ENCODE data around the gene SYP. TPM values are rescaled to one million over a fixed set of nuclear protein-coding genes. Genes with fewer than 3 reads are reported as not detected.

The SYP gene
- total and polyA plus RNA-seq, 5 donors: 2.1 to 3.1 (median 2.6) TPM

- H3K27ac ChIP-seq (ENCODE audit: low read length): no peak overlapping the region
- H3K9me3 ChIP-seq (ENCODE audit: control insufficient read depth, low read length): no peaks in the 10 kb centered on the region
- ATAC-seq: no peak
- intact Hi-C loops (cut with DNase I): no loop called here
- no peak for DNase-seq
- no peaks in the 10 kb centered on the region for H3K27me3 ChIP-seq (ENCODE audit: control insufficient read depth, insufficient read depth)
- no peaks in the 10 kb centered on the region for H3K4me1 ChIP-seq (ENCODE audit: control insufficient read depth, insufficient read depth, low read length)
- H3K4me3 ChIP-seq (ENCODE audit: low read length): no peak overlapping the region
Observed at GRCh38 chrX:49220100-49220499, 20.1 kb upstream of the SYP start.

- no peak for ATAC-seq
- H3K9me3 ChIP-seq (ENCODE audit: control insufficient read depth, low read length): no peaks in the 10 kb centered on the region
- DNase-seq: no peak
- H3K27ac ChIP-seq (ENCODE audit: low read length): no peak overlapping the region
- no peaks in the 10 kb centered on the region for H3K4me1 ChIP-seq (ENCODE audit: control insufficient read depth, insufficient read depth, low read length)
- no peak overlapping the region for H3K4me3 ChIP-seq (ENCODE audit: low read length)
- H3K27me3 ChIP-seq (ENCODE audit: control insufficient read depth, insufficient read depth): no peaks in the 10 kb centered on the region
- 84% methylated on average over 14 of the region's 14 CpGs for WGBS
- intact Hi-C loops (cut with DNase I): no loop called here
Observed at GRCh38 chrX:49214996-49215526, 15.1 kb upstream of the SYP start.

GRCh38 chrX:49214416-49214815, 14.4 kb upstream of the SYP start:
- H3K27ac ChIP-seq (ENCODE audit: low read length): no peak overlapping the region
- H3K27me3 ChIP-seq (ENCODE audit: control insufficient read depth, insufficient read depth): no peaks in the 10 kb centered on the region
- H3K9me3 ChIP-seq (ENCODE audit: control insufficient read depth, low read length): no peaks in the 10 kb centered on the region
- 84% methylated on average over 2 of the region's 2 CpGs for WGBS
- DNase-seq (no peak), ATAC-seq (no peak)
- H3K4me1 ChIP-seq (ENCODE audit: control insufficient read depth, insufficient read depth, low read length): no peaks in the 10 kb centered on the region
- no peak overlapping the region for H3K4me3 ChIP-seq (ENCODE audit: low read length)
- intact Hi-C loops (cut with DNase I): no loop called here

DNA sequence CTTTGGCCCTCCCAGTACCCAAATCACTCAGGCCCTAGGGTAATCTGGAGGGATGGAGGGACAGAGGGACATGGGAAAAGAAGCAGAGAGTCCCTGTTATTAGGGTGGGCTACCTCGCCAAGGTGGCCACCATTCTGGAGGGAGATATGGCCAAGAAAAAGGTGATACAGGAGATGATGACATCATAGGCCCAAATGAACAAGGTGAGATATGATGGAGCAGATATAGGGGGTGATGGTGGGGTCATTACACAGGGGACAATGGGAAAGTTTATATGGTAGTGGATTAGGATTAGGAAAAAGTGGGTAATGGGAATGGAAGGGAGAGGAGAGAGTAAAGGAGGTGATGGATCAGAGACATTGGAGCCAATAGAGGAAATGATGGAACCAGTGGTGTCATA, 12.9 kb upstream of the SYP start:
- DNase-seq (no peak), ATAC-seq (no peak)
- no peaks in the 10 kb centered on the region for H3K4me1 ChIP-seq (ENCODE audit: control insufficient read depth, insufficient read depth, low read length)
- H3K27me3 ChIP-seq (ENCODE audit: control insufficient read depth, insufficient read depth): no peaks in the 10 kb centered on the region
- no peak overlapping the region for H3K27ac ChIP-seq (ENCODE audit: low read length)
- intact Hi-C loops (cut with DNase I): no loop called here
- no peaks in the 10 kb centered on the region for H3K9me3 ChIP-seq (ENCODE audit: control insufficient read depth, low read length)
- WGBS: 72% methylated on average over 1 of the region's 1 CpG
- H3K4me3 ChIP-seq (ENCODE audit: low read length): no peak overlapping the region

DNA sequence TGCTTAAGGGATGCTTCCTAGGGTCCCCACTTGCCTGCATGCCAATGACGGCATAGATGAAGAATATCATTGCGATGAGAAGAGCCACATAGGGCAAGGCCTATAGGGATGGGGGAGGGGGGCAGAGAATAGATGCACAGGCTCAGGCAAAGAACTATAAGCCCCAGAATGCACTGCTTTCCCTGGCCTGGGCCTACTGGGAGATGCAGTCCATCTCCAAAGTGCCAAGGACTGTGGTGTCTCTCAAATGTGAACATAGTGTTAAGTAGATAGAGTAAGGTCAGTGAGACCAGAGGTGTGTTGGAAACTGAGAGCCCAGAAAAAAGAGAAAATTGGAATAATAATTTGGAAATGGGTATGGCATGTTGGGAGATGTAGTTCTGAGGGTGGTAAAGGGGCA, 12.2 kb upstream of the SYP start:
- no peak for ATAC-seq
- H3K27ac ChIP-seq (ENCODE audit: low read length): no peak overlapping the region
- 94% methylated on average over 2 of the region's 2 CpGs for WGBS
- no peak overlapping the region for H3K4me3 ChIP-seq (ENCODE audit: low read length)
- no peaks in the 10 kb centered on the region for H3K9me3 ChIP-seq (ENCODE audit: control insufficient read depth, low read length)
- DNase-seq: no peak
- H3K4me1 ChIP-seq (ENCODE audit: control insufficient read depth, insufficient read depth, low read length): no peaks in the 10 kb centered on the region
- no peaks in the 10 kb centered on the region for H3K27me3 ChIP-seq (ENCODE audit: control insufficient read depth, insufficient read depth)
- intact Hi-C loops (cut with DNase I): no loop called here

DNA sequence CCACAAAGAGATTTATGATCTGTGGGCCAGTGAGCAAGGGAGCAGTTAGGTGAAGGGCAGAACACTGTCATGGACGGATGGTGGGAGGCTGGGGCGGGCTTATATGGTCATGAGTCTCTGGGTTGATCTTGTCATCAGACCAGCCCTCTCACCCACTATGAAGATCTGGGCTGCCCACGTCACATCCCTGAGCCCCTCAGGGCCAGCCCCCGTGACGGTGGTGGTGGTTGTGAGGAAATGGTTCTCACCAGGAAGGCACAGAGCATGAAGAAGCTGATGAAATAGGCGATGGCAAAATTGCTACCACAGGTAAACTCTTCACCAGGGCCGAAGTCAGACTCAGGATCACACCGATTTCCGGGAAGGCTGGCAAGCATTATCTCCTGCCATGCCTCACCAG, 11.1 kb upstream of the SYP start:
- intact Hi-C loops (cut with DNase I): no loop called here

GRCh38 chrX:49210406-49210805, 10.4 kb upstream of the SYP start:
- Histone ChIP-seq H3K4me1 (ENCODE audit: control insufficient read depth, insufficient read depth, low read length) (no peaks in the 10 kb centered on the region), H3K4me3 (ENCODE audit: low read length) (no peak overlapping the region), H3K27ac (ENCODE audit: low read length) (no peak overlapping the region), H3K27me3 (ENCODE audit: control insufficient read depth, insufficient read depth) (no peaks in the 10 kb centered on the region), H3K9me3 (ENCODE audit: control insufficient read depth, low read length) (no peaks in the 10 kb centered on the region)
- intact Hi-C loops (cut with DNase I): no loop called here
- DNase-seq: no peak
- WGBS: 68% methylated on average over 8 of the region's 8 CpGs
- ATAC-seq: no peak

More for the DNA sequence above, 11.1 kb upstream of the SYP start:
- Histone ChIP-seq H3K4me3 (ENCODE audit: low read length) (no peak overlapping the region), H3K27ac (ENCODE audit: low read length) (no peak overlapping the region), H3K9me3 (ENCODE audit: control insufficient read depth, low read length) (no peaks in the 10 kb centered on the region), H3K27me3 (ENCODE audit: control insufficient read depth, insufficient read depth) (no peaks in the 10 kb centered on the region), H3K4me1 (ENCODE audit: control insufficient read depth, insufficient read depth, low read length) (no peaks in the 10 kb centered on the region)
- no peak for DNase-seq
- no peak for ATAC-seq
- WGBS: 86% methylated on average over 9 of the region's 9 CpGs

DNA sequence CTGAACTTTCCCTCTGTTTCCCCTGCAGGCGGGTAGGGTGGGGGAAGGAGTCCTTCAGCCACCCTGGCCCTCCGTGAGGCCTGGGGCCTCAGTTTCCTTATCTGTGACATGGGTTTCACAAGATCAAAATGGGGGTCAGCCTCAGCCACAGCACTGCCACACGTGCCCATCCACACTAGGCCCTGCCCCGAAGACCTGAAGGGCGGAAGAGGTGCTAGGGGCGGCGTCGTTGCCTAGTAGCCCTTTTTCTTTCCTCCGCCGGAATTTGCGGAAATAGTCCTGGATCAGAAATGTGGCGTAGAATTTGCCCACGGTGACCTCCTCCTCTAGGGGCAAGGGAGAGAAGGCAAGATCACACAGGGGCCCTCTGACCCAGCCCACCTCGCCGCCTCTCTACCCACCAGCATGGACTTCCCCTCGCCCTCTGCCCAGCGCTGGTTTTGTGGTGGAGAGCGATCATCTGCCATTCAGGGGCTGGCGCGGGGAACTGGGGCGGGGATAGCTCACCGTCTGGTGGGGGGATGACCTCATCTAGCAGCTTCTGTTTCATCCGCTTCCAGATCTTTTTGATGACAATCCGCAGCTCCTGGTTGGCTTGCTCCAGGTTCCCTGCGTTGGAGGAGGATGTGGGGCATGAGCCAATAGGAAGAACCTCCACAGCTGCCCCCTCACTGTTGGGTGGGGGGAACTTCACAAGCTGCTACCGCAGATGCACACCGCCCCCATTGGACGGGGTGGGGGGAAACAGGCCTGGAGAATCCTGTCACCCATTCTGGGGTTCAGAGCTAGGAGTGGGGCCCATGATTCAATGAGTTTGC, 9.7 kb upstream of the SYP start:
- no peak overlapping the region for H3K27ac ChIP-seq (ENCODE audit: low read length)
- no peak for ATAC-seq
- H3K4me1 ChIP-seq (ENCODE audit: control insufficient read depth, insufficient read depth, low read length): no peaks in the 10 kb centered on the region
- H3K4me3 ChIP-seq (ENCODE audit: low read length): no peak overlapping the region
- no peaks in the 10 kb centered on the region for H3K9me3 ChIP-seq (ENCODE audit: control insufficient read depth, low read length)
- no peak for DNase-seq
- 26% methylated on average over 28 of the region's 28 CpGs for WGBS
- intact Hi-C loops (cut with DNase I): no loop called here
- no peaks in the 10 kb centered on the region for H3K27me3 ChIP-seq (ENCODE audit: control insufficient read depth, insufficient read depth)

- H3K27ac ChIP-seq (ENCODE audit: low read length): no peak overlapping the region
- intact Hi-C loops (cut with DNase I): no loop called here
- 87% methylated on average over 5 of the region's 5 CpGs for WGBS
Observed at GRCh38 chrX:49208399-49208798, 8.4 kb upstream of the SYP start.

DNA sequence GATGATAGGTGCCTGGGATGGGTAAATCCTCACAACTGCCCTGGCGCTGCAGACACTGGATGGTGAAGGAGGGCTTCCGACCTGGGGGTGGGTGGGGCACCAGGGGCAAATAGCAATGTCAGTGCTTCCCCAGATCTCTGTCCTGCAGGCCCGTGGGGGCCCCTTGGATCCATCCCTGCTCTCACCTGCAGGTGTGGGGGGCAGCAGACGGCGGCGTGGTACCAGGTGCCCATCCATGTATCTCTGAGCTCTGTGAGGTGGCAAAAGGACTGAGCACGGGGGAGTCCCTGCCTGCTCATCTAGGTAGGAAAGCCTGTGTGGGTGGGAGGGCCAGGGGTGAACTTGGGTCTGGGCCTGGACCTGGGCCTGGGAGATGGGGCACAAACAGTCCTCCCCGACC, 6.5 kb upstream of the SYP start:
- no peak for DNase-seq
- Histone ChIP-seq H3K4me1 (ENCODE audit: control insufficient read depth, insufficient read depth, low read length) (no peaks in the 10 kb centered on the region), H3K4me3 (ENCODE audit: low read length) (no peak overlapping the region), H3K9me3 (ENCODE audit: control insufficient read depth, low read length) (no peaks in the 10 kb centered on the region), H3K27ac (ENCODE audit: low read length) (no peak overlapping the region), H3K27me3 (ENCODE audit: control insufficient read depth, insufficient read depth) (no peaks in the 10 kb centered on the region)
- intact Hi-C loops (cut with DNase I): no loop called here
- ATAC-seq: no peak
- WGBS: 80% methylated on average over 8 of the region's 8 CpGs

More at GRCh38 chrX:49208399-49208798, 8.4 kb upstream of the SYP start:
- Histone ChIP-seq H3K9me3 (ENCODE audit: control insufficient read depth, low read length) (no peaks in the 10 kb centered on the region), H3K27me3 (ENCODE audit: control insufficient read depth, insufficient read depth) (no peaks in the 10 kb centered on the region), H3K4me1 (ENCODE audit: control insufficient read depth, insufficient read depth, low read length) (no peaks in the 10 kb centered on the region), H3K4me3 (ENCODE audit: low read length) (no peak overlapping the region)
- DNase-seq (no peak), ATAC-seq (no peak)

DNA sequence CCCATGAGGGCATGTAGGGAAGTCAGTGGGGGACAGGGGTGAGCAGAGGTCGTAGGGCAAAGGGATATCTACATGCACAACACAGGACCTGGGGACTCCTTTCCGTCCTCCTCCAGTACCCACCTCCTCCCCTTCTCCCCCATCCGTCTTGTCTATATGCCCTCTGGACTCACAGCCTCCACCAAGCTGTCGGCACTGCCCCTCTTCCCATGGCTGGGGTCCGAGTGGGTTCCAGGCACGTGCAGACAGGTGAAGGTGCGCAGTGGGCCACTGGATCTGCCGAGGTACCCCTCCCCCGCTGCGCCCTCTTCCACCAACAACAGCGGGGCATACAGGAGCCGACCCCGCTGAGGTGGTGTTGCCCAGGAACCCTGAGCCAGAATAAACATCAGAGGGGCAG, 5.5 kb upstream of the SYP start:
- no peak overlapping the region for H3K27ac ChIP-seq (ENCODE audit: low read length)
- ATAC-seq (no peak), DNase-seq (no peak)
- H3K27me3 ChIP-seq (ENCODE audit: control insufficient read depth, insufficient read depth): no peaks in the 10 kb centered on the region
- 82% methylated on average over 13 of the region's 13 CpGs for whole genome bisulfite sequencing
- intact Hi-C loops (cut with DNase I): no loop called here
- no peaks in the 10 kb centered on the region for H3K4me1 ChIP-seq (ENCODE audit: control insufficient read depth, insufficient read depth, low read length)
- no peaks in the 10 kb centered on the region for H3K9me3 ChIP-seq (ENCODE audit: control insufficient read depth, low read length)
- H3K4me3 ChIP-seq (ENCODE audit: low read length): no peak overlapping the region

DNA sequence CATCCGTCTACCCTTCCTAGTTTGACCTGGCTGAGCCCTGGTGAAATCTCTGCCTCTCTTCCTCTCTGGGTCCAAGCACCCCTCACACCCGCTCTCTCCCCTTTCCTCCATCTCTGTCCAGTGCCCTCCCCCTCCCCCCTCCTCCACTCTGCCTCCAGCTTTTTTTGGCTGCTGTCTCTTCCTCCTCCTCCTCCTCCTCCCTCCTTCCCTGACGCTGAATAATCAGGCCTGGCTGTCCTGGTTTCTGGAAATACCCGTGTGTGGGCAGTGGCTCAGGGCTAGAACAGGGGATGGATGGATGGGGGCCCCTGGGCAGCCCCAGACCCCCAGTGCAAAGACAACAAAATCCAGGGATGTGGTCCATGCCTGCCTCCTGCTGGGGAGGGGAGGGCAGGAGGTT, 4.7 kb upstream of the SYP start:
- DNase-seq (no peak), ATAC-seq (no peak)
- H3K9me3 ChIP-seq (ENCODE audit: control insufficient read depth, low read length): no peaks in the 10 kb centered on the region
- no peak overlapping the region for H3K27ac ChIP-seq (ENCODE audit: low read length)
- no peaks in the 10 kb centered on the region for H3K4me1 ChIP-seq (ENCODE audit: control insufficient read depth, insufficient read depth, low read length)
- intact Hi-C loops (cut with DNase I): no loop called here
- 36% methylated on average over 4 of the region's 4 CpGs for WGBS
- no peaks in the 10 kb centered on the region for H3K27me3 ChIP-seq (ENCODE audit: control insufficient read depth, insufficient read depth)
- H3K4me3 ChIP-seq (ENCODE audit: low read length): no peak overlapping the region
